WTC11 (cell line): ENCODE results near the gene GLG1.
"Not testable (repeated sequence)": the region's sequence is repeated elsewhere in the genome, so short reads cannot be mapped to it uniquely, and the experiment has no call there.

Experiments used
- ATF1 ChIP-seq: sonication (generic); formaldehyde crosslinking; IDR thresholded peaks from 2 replicates; pipeline ENCODE4 v1.8.1; 2023; ENCODE audit warnings: mild to moderate bottlenecking, moderate library complexity, missing genetic modification reagents
- SP1 ChIP-seq: sonication (generic); formaldehyde crosslinking; conservative IDR thresholded peaks from 2 replicates; pipeline ENCODE4 v1.8.1; 2022; ENCODE audit warnings: missing genetic modification reagents

DNA sequence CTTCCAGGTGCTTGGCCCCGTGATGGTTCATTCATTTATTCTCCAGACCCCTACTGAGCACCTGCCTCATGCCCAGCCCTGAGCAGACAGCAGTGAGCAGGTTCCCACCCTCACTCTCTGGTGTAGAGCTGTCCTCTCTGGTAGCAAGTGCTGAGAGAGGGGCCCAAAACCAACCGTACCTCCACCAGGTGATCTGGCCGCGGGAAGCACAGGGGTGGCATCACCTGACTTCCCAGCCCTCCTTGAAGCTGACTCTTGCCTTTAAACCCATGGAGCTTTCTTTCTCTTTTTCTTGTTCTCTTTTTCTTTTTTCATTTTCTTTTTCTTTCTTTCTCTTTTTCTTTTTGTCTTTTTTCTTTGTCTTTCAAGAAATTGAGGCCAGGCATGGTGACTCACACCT is 206.7 kb downstream of the GLG1 start:
- TF ChIP-seq SP1 (CRISPR knock-in tag); ATF1: not testable (repeated sequence)
